ENCODE data around the gene ACTL8.

GRCh38 chr1:17856496-17857108 lies 101.5 kb downstream of the ACTL8 start:
- TF ChIP-seq, protein P1, sequence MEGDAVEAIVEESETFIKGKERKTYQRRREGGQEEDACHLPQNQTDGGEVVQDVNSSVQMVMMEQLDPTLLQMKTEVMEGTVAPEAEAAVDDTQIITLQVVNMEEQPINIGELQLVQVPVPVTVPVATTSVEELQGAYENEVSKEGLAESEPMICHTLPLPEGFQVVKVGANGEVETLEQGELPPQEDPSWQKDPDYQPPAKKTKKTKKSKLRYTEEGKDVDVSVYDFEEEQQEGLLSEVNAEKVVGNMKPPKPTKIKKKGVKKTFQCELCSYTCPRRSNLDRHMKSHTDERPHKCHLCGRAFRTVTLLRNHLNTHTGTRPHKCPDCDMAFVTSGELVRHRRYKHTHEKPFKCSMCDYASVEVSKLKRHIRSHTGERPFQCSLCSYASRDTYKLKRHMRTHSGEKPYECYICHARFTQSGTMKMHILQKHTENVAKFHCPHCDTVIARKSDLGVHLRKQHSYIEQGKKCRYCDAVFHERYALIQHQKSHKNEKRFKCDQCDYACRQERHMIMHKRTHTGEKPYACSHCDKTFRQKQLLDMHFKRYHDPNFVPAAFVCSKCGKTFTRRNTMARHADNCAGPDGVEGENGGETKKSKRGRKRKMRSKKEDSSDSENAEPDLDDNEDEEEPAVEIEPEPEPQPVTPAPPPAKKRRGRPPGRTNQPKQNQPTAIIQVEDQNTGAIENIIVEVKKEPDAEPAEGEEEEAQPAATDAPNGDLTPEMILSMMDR (IDR thresholded peaks at IDR 0.05) = no peak
- no peak for TF ChIP-seq EZH2 (IDR thresholded peaks at IDR 0.05)

All from neural progenitor cell (in vitro differentiated cells).